HG02588 (cell line): ENCODE measurements around the gene LDB3.
"Not testable (repeated sequence)": the region's sequence is repeated elsewhere in the genome, so short reads cannot be mapped to it uniquely, and the experiment has no call there.

Source experiments
- ATAC-seq: cut with Tn5 transposase; IDR thresholded peaks from one replicate; pipeline ENCODE4 v1.9.1; 2021; ENCODE audit warnings: mild to moderate bottlenecking, moderate library complexity; ENCODE audit not compliant: unreplicated experiment

LDB3 gene

GRCh38 chr10:86668297-86669165 is at the start of gene LDB3:
TSS of gene LDB3 (plus strand) at chr10:86668511. CDS start at chr10:86668692, 181 bp downstream.
- no peak for ATAC-seq

GRCh38 chr10:86628311-86628710 is 40.0 kb upstream of the LDB3 start:
- ATAC-seq = no peak

GRCh38 chr10:86630079-86630478 is 38.2 kb upstream of the LDB3 start:
- ATAC-seq = no peak

- ATAC-seq = no peak
These were observed 36.1 kb upstream of the LDB3 start for GRCh38 chr10:86632009-86632800.

GRCh38 chr10:86632951-86633350 is 35.4 kb upstream of the LDB3 start:
- ATAC-seq = no peak

GRCh38 chr10:86635402-86635801 is 32.9 kb upstream of the LDB3 start:
- ATAC-seq = no peak

GRCh38 chr10:86636311-86636710 is 32.0 kb upstream of the LDB3 start:
- ATAC-seq = no peak

GRCh38 chr10:86642021-86642420 is 26.3 kb upstream of the LDB3 start:
- ATAC-seq = no peak

GRCh38 chr10:86642499-86642898 is 25.8 kb upstream of the LDB3 start:
- no peak for ATAC-seq

GRCh38 chr10:86644152-86644793 is 24.0 kb upstream of the LDB3 start:
- no peak for ATAC-seq

- no peak for ATAC-seq
These were observed 23.4 kb upstream of the LDB3 start for GRCh38 chr10:86644794-86645445.

GRCh38 chr10:86645621-86646165 is 22.6 kb upstream of the LDB3 start:
- ATAC-seq = not testable (repeated sequence)

- no peak for ATAC-seq
These were observed 21.8 kb upstream of the LDB3 start for GRCh38 chr10:86646532-86646931.

- no peak for ATAC-seq
These were observed 21.4 kb upstream of the LDB3 start for GRCh38 chr10:86646933-86647332.

GRCh38 chr10:86647773-86648703 is 20.3 kb upstream of the LDB3 start:
- ATAC-seq = no peak

GRCh38 chr10:86648704-86649427 is 19.4 kb upstream of the LDB3 start:
- ATAC-seq = no peak

- no peak for ATAC-seq
These were observed 18.7 kb upstream of the LDB3 start for GRCh38 chr10:86649471-86650150.

GRCh38 chr10:86650151-86650550 is 18.2 kb upstream of the LDB3 start:
- ATAC-seq = no peak
